ENCODE measurements around the gene GPR15LG. TPM values are rescaled to one million over a fixed set of nuclear protein-coding genes. Genes with fewer than 3 reads are reported as not detected.

The GPR15LG gene
- total RNA-seq, 2 experiments from 2014 or later = not detected

GRCh38 chr10:84196083-84196482 lies 22.5 kb downstream of the GPR15LG start:
- Mint-ChIP-seq H3K4me3 (no peak overlapping the region), H3K36me3 (ENCODE audit: low read depth) (no peaks in the 10 kb centered on the region), H3K9me3 (no peaks in the 10 kb centered on the region), H3K27ac (no peak overlapping the region), H3K27me3 (peaks cover 10% of the 10 kb centered on the region), H3K4me1 (ENCODE audit: low read depth) (peaks cover 5% of the 10 kb centered on the region)
- intact Hi-C loops (cut with micrococcal nuclease) = no loop called here
- no peak for TF ChIP-seq CTCF (IDR thresholded peaks at IDR 0.05)
- ChIA-PET POLR2A (interaction anchor here (1.8 kb wide), 1 partner anchor 57 kb away, joined by 6 read pairs; the partner anchor contains the start of gene GHITM), CTCF (no interaction called here)
- ATAC-seq (no peak), DNase-seq (no peak)

- ATAC-seq = no peak
- Mint-ChIP-seq H3K27me3 (peaks cover 10% of the 10 kb centered on the region), H3K36me3 (ENCODE audit: low read depth) (no peaks in the 10 kb centered on the region), H3K4me3 (no peak overlapping the region), H3K4me1 (ENCODE audit: low read depth) (no peaks in the 10 kb centered on the region), H3K27ac (no peak overlapping the region), H3K9me3 (no peaks in the 10 kb centered on the region)
- DNase-seq = no peak
- no peak for TF ChIP-seq CTCF (IDR thresholded peaks at IDR 0.05)
- CTCF ChIA-PET = interaction anchor here (1.7 kb wide), 1 partner anchor 48 kb away, joined by 4 read pairs; no protein-coding TSS in a partner anchor
- intact Hi-C loops (cut with micrococcal nuclease) = no loop called here
- POLR2A ChIA-PET = interaction anchor here (1.8 kb wide), 1 partner anchor 58 kb away, joined by 6 read pairs; the partner anchor contains the start of gene GHITM
Observed at GRCh38 chr10:84196941-84197340, 23.3 kb downstream of the GPR15LG start.

DNA sequence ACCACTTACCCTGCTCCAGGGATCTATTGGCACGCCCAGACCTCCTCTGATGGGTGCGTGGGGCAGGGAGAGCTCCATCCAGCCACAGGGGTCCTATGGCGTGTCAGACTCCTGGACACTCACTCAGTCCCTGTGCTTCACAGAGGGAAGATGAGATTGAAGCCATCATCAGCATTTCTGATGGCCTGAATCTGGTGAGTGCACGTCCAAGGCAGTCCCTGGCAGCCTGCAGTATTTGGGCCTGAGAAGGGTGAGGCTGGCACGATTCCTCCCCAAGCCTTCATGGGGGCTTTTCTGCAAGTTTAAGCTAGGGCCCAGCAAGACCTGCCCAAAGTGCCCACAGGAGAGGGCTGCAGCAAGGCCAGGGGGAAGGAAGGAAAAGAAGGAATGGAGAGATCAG lies 24.0 kb downstream of the GPR15LG start:
- intact Hi-C loops (cut with micrococcal nuclease) = no loop called here
- H3K4me3 Mint-ChIP-seq = no peak overlapping the region
- no peak overlapping the region for H3K27ac Mint-ChIP-seq
- TF ChIP-seq CTCF (IDR thresholded peaks at IDR 0.05) = no peak
- H3K36me3 Mint-ChIP-seq (ENCODE audit: low read depth) = no peaks in the 10 kb centered on the region
- no peaks in the 10 kb centered on the region for H3K4me1 Mint-ChIP-seq (ENCODE audit: low read depth)
- ATAC-seq (no peak), DNase-seq (no peak)
- no peaks in the 10 kb centered on the region for H3K9me3 Mint-ChIP-seq
- ChIA-PET CTCF (interaction anchor here (1.3 to 1.7 kb wide), 3 partner anchors 41 to 50 kb away, joined by 4 read pairs; no protein-coding TSS in a partner anchor), POLR2A (interaction anchor here (1.8 kb wide), 1 partner anchor 59 kb away, joined by 6 read pairs; the partner anchor contains the start of gene GHITM)
- H3K27me3 Mint-ChIP-seq = peaks cover 10% of the 10 kb centered on the region

GRCh38 chr10:84198206-84198915 lies 24.8 kb downstream of the GPR15LG start:
- Mint-ChIP-seq H3K27me3 (peaks cover 8% of the 10 kb centered on the region), H3K4me3 (no peak overlapping the region), H3K36me3 (ENCODE audit: low read depth) (no peaks in the 10 kb centered on the region), H3K4me1 (ENCODE audit: low read depth) (no peaks in the 10 kb centered on the region), H3K27ac (no peak overlapping the region), H3K9me3 (no peaks in the 10 kb centered on the region)
- ChIA-PET POLR2A (no interaction called here), CTCF (interaction anchor here (1.3 to 1.7 kb wide), 3 partner anchors 42 to 50 kb away, joined by 4 read pairs; no protein-coding TSS in a partner anchor)
- ATAC-seq (no peak), DNase-seq (no peak)
- no peak for TF ChIP-seq CTCF (IDR thresholded peaks at IDR 0.05)
- intact Hi-C loops (cut with micrococcal nuclease) = no loop called here

All from activated CD8-positive, alpha-beta T cell treated with anti-CD3 and anti-CD28 coated beads for 36 hours (primary cell).